ENCODE data around the gene PLEKHN1. TPM values are rescaled to one million over a fixed set of nuclear protein-coding genes. Genes with fewer than 3 reads are reported as not detected.

Gene PLEKHN1
- total RNA-seq, 6 donors from 2014 or later, result 1.1 to 11.5 (median 1.6) TPM

GRCh38 chr1:1023700-1024099 lies 57.4 kb downstream of the PLEKHN1 start:
- Histone ChIP-seq H3K9me3 (no peaks in the 10 kb centered on the region), H3K27ac (peak overlapping the region; percentile 8 to 83 (median 77)), H3K36me3 (no peaks in the 10 kb centered on the region), H3K4me1 (peaks cover 42 to 80% (median 49%) of the 10 kb centered on the region in 4 donors), H3K4me3 (no peak overlapping the region), H3K27me3 (peaks cover 0 to 14% (median 0%) of the 10 kb centered on the region in 4 donors)
- TF ChIP-seq POLR2A (IDR thresholded peaks at IDR 0.05), result no peak
- TF ChIP-seq EP300 (IDR thresholded peaks at IDR 0.05), result no peak
- TF ChIP-seq POLR2AphosphoS5 (IDR thresholded peaks at IDR 0.05), result no peak
- TF ChIP-seq CTCF (IDR thresholded peaks at IDR 0.05), result no peak
- 53 to 69% methylated on average over 4 to 13 of the region's 13 CpGs for WGBS, 2 donors
- ATAC-seq (ENCODE audit: low FRiP score in 2 of 2) (no peak), DNase-seq (peak in 1 of 2 donors; percentile 76)

- DNase-seq (peak in 1 of 2 donors; percentile 76), ATAC-seq (ENCODE audit: low FRiP score in 2 of 2) (no peak)
- Histone ChIP-seq H3K9me3 (no peaks in the 10 kb centered on the region), H3K27ac (peak overlapping the region; percentile 74 to 83 (median 78)), H3K4me3 (peak overlapping the region in 2 of 4 donors; percentile 5 to 36), H3K27me3 (peaks cover 0 to 14% (median 0%) of the 10 kb centered on the region in 4 donors), H3K36me3 (no peaks in the 10 kb centered on the region), H3K4me1 (peaks cover 37 to 75% (median 45%) of the 10 kb centered on the region in 4 donors)
- TF ChIP-seq EP300 (IDR thresholded peaks at IDR 0.05) (no peak), CTCF (IDR thresholded peaks at IDR 0.05) (no peak), POLR2A (IDR thresholded peaks at IDR 0.05) (no peak), POLR2AphosphoS5 (IDR thresholded peaks at IDR 0.05) (no peak)
- WGBS, 2 donors, result 65 to 86% methylated on average over 4 to 9 of the region's 9 CpGs
Observed at GRCh38 chr1:1024149-1024770, 58.0 kb downstream of the PLEKHN1 start.

- peak; percentile 82 to 84 for DNase-seq
- WGBS, 2 donors, result 39 to 73% methylated on average over 6 to 30 of the region's 31 CpGs
- Histone ChIP-seq H3K9me3 (no peaks in the 10 kb centered on the region), H3K4me3 (peak overlapping the region in 3 of 4 donors; percentile 36 to 45 (median 44)), H3K4me1 (peaks cover 37 to 74% (median 45%) of the 10 kb centered on the region in 4 donors), H3K27ac (peak overlapping the region; percentile 74 to 83 (median 78)), H3K36me3 (no peaks in the 10 kb centered on the region), H3K27me3 (peaks cover 0 to 13% (median 0%) of the 10 kb centered on the region in 4 donors)
- ATAC-seq (ENCODE audit: low FRiP score in 2 of 2), result peak in 1 of 2 donors; percentile 86
- TF ChIP-seq POLR2A (IDR thresholded peaks at IDR 0.05) (peak in 2 of 4 donors; percentile 37 to 69), EP300 (IDR thresholded peaks at IDR 0.05) (no peak), CTCF (IDR thresholded peaks at IDR 0.05) (no peak), POLR2AphosphoS5 (IDR thresholded peaks at IDR 0.05) (no peak)
Observed at GRCh38 chr1:1024771-1025699, 58.8 kb downstream of the PLEKHN1 start.

Small RNA genes lying within 50 kb of the gene (small RNA-seq; reads per million reads assigned to genes)
- gene AL645608.3, result 0 reads per million in 4 donors

Other genes starting within 250 kb of the PLEKHN1 start
- 1 to 10 TPM; 1.0 to 9.3 (median 2.4) TPM for gene SAMD11, start 42.6 kb upstream of the PLEKHN1 start, total RNA-seq
- 10 to 100 TPM; 28.7 to 66.0 (median 51.0) TPM for gene NOC2L, start 7.2 kb upstream of the PLEKHN1 start, total RNA-seq
- 10 to 100 TPM in 4 of 6 donors, 1 to 10 TPM in 2; 4.7 to 45.1 (median 16.5) TPM for gene KLHL17, start 5.9 kb upstream of the PLEKHN1 start, total RNA-seq
- 1 to 10 TPM in 1 of 6 donors, under 1 TPM in 3, not detected in 2; 0.15 to 1.0 (median 0.36) TPM for gene PERM1, start 15.6 kb downstream of the PLEKHN1 start, total RNA-seq
- gene HES4, start 33.6 kb downstream of the PLEKHN1 start, total RNA-seq, result 10 to 100 TPM; 26.5 to 55.0 (median 35.0) TPM
- gene ISG15, start 47.0 kb downstream of the PLEKHN1 start, total RNA-seq, result 100 to 1,000 TPM in 2 of 6 donors, 10 to 100 TPM in 4; 32.5 to 180 (median 63.8) TPM
- 100 to 1,000 TPM in 5 of 6 donors, 10 to 100 TPM in 1; 91.0 to 316 (median 157) TPM for gene AGRN, start 53.6 kb downstream of the PLEKHN1 start, total RNA-seq
- 1 to 10 TPM; 1.0 to 2.4 (median 1.8) TPM for gene RNF223, start 107.8 kb downstream of the PLEKHN1 start, total RNA-seq
- 10 to 100 TPM in 5 of 6 donors, 1 to 10 TPM in 1; 5.7 to 34.6 (median 15.2) TPM for gene C1orf159, start 149.6 kb downstream of the PLEKHN1 start, total RNA-seq
- gene TTLL10, start 207.4 kb downstream of the PLEKHN1 start, total RNA-seq, result 10 to 100 TPM in 2 of 6 donors, 1 to 10 TPM in 3, under 1 TPM in 1; 0.86 to 14.5 (median 5.8) TPM
- 1 to 10 TPM in 4 of 6 donors, under 1 TPM in 1, not detected in 1; 0.89 to 3.4 (median 2.1) TPM for gene TNFRSF18, start 240.1 kb downstream of the PLEKHN1 start, total RNA-seq
- gene TNFRSF4, start 247.7 kb downstream of the PLEKHN1 start, total RNA-seq, result 10 to 100 TPM in 2 of 6 donors, 1 to 10 TPM in 3, under 1 TPM in 1; 0.46 to 15.4 (median 2.4) TPM